ENCODE data around the gene CEP170B. TPM values are rescaled to one million over a fixed set of nuclear protein-coding genes. Genes with fewer than 3 reads are reported as not detected.
"Not testable (repeated sequence)": the region's sequence is repeated elsewhere in the genome, so short reads cannot be mapped to it uniquely, and the experiment has no call there.

The CEP170B gene
- total RNA-seq, 1 donor from 2014 or later, result 10.2 TPM

DNA sequence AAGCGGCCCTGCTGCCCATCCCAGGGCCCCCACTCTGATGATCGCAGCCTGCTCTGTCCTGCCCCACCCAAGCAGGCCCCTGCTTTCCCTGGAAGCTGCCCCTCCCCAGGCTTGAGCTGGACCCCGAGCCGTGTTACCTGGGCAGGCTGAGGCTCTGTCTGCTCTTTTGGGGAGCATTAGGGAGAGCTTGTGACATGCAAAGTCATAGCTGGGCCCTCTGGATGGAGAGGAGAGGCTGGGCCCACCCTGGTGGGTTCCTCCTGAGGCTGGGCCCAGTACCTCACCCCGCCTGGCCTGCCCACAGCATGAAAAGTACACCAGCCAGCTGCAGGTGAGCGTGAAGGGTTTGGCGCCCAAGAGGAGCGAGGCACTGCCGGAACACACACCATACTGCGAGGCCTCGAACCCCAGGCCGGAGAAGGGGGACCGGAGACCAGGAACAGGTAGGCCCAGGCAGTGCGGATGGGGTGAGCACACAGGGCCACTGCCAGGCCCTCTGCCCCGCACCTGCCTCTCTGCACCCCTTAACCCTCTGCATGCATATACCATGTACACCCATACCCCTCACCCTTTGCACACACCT is 15.0 kb downstream of the CEP170B start:
- no peak for DNase-seq

DNA sequence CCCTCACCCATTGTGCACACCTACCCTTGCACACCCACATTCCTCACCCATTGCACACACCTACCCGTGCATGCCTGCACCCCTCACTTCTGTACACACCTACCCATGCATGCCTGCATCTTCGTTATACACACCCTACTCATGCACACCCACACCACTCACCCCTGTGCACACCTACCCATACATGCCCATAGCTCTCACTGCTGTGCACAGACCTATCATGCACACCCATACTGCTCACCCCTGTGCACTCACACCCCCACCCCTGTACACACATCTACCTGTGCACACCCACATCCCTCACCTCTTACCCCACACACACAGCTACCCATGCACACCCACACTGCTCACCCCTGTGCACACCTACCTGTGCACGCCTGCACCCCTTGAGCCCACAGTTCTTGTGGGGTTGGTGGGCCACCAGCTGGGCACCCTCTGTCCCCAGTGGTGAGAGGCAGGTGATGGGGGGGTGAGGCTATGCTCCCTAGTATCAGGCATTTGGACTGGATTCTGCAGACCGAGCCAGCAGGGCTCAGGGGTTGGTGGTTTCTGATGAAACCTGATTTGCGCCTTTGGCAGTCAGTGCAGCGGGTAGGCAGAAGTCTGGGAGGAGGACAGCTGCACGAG is 15.6 kb downstream of the CEP170B start:
- DNase-seq, result no peak

DNA sequence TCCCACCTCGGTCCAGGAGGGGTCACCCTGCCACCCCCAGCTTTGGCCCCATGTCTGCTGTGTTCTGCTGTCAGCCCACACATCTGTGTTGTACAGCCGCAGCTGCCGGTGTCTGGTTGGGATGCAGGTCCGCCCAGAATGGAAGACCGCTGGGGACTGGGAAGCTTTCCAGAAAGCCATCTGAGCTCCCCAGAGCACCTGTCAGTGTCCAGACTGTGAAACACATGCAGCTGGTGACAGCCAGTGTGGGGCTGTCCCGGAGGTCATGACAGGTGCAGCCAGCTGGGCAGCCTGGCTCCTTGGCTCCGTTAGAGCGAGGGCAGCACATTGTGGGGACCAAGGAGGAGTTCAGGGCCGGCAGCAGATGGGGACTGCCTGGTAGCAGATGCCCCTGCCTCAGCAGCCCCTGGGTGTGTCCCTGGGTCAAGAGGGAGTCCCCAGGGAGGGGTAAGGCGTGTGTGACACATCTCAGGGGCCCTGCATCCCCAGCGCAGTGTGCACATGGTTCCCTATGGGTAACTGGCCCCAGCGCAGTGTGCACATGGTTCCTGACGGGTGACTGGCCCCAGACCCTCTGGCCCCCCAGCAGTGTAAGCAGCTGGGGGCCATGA is 16.4 kb downstream of the CEP170B start:
- DNase-seq, result no peak

DNA sequence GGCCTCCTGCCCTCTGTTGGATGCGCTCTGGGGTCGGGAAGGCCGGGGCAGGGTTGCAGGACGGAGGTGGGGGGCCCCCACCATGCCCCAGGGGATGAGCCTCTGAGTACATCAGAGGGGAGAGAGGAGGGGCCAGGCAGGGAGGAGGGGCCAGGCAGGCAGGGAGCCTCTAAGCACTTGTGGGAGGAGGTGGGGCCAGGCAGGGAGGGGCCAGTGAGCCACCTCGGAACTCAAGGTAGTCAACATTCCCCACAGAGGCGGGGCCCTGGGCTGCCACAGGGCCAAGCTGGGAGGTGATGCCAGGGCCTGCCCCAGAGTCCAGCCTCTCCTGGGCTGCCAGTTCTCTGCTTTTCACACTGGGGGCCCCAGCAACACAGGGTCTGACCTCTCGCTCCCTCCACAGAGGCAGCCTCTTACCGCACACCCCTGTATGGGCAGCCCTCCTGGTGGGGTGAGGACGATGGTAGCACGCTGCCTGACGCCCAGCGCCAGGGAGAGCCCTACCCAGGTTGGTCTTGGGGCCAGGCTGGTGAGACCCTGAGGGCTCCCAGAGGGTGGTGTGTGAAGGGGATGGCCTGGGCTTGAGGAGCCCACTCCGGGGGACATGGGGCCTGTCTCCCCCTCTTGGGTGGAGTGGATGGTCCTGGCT is 17.4 kb downstream of the CEP170B start:
- DNase-seq, result no peak

DNA sequence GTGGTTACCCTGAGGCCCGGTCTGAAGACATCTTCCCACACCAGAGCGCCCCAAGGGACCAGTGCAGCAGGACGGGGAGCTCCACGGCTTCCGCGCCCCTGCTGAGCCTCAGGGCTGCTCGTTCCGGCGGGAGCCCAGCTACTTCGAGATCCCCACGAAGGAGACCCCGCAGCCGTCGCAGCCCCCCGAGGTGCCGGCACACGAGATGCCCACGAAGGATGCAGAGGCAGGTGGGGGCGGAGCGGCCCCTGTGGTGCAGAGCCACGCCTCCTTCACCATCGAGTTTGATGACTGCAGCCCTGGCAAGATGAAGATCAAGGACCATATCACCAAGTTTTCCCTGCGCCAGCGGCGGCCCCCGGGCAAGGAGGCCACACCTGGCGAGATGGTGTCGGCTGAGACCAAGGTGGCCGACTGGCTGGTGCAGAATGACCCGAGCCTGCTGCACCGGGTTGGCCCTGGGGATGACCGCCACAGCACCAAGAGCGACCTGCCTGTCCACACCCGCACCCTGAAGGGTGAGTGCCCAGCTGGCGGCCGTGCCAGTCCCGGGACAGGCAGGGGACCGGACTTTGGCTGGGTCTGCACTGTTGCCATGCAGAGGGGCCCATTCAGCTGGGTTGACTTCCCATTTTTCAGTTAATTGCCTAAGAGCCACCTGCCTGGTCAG is 18.1 kb downstream of the CEP170B start:
- DNase-seq, result no peak

DNA sequence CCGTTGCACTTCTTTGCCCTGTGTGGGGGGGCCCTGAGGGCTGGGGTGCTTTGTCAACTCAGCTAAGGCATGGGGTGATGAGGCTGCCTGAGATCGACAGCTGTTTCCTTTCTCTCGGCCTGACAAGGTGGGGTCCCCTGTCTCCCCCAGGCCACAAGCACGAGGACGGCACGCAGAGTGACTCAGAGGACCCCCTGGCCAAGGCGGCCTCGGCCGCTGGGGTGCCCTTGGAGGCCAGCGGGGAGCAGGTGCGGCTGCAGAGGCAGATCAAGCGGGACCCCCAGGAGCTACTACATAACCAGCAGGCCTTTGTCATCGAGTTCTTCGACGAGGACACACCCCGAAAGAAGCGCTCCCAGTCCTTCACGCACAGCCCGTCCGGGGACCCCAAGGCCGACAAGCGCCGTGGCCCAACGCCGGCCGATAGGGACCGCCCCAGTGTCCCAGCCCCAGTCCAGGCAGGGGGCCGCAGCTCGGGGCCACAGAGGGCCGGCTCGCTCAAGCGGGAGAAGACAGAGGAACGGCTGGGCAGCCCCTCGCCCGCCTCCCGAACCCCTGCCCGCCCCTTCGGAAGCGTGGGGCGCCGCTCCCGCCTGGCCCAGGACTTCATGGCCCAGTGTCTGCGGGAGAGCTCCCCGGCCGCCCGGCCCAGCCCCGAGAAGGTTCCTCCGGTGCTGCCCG is 18.8 kb downstream of the CEP170B start:
- DNase-seq, result no peak

DNA sequence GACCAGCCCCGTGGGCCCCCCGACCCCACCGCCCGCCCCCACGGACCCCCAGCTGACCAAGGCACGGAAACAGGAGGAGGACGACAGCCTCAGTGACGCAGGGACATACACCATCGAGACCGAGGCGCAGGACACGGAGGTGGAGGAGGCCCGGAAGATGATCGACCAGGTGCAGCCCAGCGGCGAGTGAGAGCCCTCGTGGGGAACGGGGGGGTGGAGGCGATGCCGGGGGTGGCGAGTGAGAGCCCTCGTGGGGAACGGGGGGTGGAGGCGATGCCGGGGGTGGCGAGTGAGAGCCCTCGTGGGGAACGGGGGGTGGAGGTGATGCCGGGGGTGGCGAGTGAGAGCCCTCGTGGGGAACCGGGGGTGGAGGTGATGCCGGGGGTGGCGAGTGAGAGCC is 19.3 kb downstream of the CEP170B start:
- DNase-seq, result not testable (repeated sequence)

DNA sequence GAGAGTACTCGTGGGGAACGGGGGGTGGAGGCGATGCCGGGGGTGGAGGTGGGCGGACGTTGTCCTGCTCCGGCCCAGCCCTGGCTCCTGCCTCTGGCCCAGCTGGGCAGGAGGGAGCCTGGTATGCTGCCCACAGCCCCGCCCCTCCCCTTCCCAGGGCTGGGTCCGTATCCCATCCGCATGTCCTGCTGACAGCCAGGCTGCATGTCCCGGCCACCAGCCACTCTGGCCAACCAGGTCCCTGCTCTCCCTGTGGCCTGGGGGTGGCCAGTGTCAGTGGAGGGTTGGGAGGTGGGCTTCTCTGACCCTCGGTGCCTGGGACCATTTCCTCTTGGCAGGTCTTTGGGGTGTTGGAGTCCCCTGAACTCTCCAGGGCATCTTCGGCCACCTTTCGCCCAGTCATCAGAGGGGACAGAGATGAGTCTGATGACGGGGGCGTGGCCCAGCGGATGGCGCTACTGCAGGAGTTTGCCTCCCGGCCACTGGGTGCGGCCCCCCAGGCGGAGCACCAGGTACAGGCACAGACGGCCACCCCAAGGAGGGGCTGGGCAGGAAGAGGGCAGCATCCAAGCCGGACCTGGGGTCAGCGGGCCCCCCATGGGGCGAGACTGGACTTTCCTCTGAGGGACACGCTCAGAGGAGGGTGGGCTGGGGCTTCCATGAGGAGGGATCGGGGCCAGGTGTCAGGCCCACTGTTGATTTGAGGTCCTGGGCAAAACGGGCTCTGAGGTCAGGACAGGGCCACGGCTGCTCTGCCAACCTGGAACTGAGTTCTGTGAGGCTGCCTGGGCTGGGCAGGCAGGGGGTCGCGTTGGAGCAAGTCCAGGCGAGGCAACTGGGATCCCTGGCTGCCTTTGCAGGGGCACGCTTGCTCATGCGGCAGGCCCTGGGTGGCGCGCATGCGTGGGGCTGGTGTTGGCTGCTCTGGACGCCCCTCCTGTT is 20.2 kb downstream of the CEP170B start:
- no peak for DNase-seq

DNA sequence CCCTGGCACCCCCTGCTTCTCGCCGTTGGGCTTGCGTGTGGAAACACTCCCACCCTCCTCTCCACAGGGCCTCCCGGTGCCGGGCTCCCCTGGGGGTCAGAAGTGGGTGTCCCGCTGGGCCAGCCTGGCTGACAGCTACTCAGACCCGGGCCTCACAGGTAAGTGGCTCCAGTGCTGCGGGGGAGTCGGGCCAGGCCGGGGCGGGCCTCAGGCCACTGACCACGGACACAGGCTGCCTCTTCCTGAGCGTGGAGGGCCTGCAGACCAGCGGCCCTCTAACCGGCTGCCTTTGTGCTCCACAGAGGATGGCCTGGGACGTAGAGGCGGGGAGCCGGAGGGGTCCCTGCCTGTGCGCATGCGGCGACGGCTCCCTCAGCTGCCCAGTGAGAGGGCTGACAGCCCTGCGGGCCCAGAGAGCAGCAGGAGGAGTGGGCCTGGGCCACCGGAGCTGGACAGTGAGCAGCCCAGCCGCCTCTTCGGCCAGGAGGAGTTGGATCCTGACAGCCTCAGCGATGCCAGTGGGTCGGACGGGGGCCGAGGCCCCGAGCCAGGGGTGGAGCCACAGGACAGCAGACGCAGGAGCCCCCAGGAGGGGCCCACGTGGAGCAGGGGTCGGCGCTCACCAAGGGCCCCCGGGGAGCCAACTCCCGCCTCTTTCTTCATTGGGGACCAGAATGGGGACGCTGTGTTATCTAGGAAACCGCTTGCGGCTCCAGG is 21.1 kb downstream of the CEP170B start:
- DNase-seq, result no peak

DNA sequence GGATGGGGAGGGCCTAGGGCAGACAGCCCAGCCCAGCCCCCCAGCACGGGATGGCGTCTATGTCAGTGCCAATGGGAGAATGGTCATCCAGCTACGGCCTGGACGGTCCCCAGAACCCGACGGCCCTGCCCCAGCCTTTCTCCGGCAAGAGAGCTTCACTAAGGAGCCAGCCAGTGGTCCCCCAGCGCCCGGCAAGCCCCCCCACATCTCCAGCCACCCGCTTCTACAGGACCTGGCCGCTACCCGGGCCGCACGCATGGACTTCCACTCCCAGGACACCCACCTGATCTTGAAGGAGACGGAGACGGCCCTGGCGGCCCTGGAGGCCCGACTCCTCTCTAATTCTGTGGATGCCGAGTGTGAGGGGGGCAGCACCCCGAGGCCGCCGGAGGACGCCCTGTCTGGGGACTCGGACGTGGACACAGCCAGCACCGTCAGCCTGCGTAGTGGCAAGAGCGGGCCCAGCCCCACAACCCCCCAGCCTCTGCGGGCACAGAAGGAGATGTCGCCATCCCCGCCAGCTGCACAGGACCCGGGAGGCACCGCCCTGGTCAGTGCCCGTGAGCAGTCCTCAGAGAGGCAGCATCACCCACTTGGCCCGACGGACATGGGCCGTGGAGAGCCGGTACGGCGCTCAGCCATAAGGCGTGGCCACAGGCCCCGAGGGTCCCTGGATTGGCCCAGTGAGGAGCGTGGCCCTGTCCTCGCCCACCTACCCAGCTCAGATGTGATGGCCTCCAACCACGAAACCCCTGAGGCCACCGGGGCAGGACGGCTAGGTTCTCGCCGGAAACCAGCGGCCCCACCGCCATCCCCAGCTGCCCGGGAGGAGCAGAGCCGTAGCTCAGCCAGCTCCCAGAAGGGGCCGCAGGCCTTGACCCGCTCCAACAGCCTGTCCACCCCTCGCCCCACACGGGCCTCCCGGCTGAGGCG is 21.9 kb downstream of the CEP170B start:
- no peak for DNase-seq

DNA sequence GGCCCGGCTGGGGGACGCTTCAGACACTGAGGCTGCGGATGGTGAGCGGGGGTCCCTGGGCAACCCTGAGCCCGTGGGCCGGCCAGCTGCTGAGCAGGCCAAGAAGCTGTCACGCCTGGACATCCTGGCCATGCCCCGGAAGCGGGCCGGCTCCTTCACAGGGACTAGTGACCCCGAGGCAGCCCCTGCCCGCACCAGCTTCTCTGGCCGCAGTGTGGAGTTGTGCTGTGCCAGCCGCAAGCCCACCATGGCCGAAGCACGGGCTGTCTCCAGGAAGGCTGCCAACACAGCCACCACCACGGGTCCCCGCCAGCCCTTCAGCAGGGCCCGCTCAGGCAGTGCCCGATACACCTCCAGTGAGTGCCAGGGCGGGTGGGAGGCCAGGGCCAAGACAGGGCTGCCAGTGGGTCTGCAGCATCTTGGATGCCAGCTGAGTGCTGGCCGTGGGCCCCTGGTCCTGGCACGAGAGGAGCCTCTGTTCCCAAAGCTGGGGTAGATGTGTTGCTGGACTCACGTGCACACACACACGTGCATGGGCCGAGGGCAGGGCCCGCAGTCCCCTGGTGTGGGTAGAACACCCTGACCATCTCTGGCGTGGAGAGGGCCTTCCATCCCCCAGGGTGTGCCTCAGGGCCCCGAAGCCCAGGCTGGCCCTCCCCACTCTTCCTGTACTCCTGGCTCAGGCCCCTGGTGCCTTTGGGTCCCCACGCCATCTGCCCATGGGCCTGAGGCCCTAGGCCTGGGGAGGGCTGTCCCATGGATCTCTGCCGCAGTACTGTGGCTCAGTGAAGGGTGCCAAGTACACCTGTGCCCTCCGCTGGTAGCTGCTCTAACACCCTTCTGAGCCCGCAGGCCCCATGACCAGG is 22.8 kb downstream of the CEP170B start:
- DNase-seq, result no peak

DNA sequence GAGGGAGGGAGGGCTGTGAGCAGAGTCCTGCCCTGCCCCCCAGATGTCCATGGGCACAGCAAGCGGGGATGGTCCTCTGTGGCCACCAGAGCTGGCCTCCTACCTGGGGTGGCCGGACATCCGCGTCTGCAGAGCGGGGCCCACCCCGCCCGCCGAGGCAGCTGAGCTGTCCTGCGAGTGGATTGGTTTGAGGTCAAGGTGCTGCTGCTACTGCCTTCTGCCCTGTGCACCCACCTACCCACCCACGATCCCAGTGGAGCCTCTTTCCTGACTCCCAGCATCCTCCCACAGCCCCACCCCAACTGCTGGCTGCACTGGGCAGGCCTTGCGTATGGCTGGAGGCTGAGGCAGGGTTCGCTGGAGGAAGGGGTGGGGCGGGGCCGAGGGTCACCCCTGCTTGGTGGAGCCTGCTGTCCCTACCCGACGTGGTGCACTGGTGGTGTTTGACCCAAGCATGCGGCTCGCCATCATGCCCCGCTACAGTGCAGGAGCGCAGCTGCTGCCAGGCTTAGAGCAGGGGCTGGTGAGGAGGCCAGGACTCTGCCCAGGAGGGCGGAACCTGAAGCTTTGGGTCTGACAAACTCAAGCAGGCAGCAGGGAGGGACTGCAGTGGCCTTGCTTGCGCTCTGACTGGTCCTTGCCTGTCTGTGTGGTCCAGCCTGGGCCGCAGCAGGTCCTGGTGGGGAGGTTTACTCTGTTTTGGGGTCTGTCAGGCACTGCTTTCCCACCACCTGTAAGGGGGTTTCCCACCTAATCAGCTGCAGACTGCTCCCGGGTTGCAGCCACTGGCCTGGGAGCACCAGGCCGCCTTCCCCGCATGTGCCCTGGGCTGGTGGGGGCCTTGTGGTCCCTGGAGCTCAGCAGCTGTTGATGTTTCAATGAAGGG is 23.7 kb downstream of the CEP170B start:
- DNase-seq, result no peak

DNA sequence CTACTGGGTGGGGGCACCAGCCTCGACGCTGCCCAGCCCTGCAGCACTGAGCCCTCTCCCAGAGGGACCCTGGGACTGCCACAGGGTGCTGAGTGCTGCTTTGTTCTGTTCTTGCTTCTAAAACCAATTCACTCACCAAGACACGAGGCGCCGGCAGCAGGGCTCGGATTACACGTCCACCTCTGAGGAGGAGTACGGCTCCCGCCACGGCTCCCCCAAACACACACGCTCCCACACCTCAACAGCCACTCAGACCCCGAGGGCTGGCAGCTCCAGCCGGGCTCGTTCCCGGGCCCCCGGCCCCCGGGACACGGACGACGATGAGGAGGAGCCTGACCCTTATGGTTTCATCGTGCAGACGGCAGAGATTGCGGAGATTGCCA is 24.3 kb downstream of the CEP170B start:
- DNase-seq, result no peak

DNA sequence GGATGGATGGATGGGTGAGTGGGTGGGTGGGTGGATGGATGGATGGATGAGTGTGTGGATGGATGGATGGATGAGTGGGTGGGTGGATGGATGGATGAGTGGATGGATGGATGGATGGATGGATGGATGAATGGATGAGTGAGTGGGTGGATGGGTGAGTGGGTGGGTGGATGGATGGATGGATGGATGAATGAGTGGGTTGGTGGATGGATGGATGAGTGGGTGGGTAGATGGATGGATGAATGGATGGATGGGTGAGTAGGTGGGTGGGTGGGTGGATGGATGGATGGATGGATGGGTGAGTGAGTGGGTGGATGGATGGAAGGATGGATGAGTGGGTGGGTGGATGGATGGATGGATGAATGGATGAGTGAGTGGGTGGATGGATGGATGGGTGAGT is 25.2 kb downstream of the CEP170B start:
- DNase-seq, result not testable (repeated sequence)

DNA sequence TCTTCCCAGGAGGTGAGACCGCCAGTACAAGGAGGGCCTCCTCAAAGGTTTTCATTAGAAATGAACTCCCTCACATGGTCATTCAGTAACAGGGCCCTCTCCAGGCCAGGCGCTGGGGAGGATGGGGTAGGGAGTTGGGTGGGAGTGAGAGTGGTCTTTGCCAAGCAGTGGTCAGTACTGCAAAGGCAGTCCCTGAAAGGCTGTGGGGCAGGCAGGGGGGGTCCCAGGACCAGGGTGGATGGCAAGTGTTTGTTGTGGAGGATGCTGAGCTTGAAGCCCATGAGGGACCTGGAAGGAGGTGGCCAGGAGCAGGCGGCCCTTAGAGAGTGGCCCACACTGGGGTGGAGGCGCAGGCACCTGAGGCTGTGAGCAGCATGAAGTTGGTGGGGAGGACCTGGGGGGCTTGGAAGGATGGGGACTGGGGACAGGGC is 26.1 kb downstream of the CEP170B start:
- DNase-seq, result no peak

DNA sequence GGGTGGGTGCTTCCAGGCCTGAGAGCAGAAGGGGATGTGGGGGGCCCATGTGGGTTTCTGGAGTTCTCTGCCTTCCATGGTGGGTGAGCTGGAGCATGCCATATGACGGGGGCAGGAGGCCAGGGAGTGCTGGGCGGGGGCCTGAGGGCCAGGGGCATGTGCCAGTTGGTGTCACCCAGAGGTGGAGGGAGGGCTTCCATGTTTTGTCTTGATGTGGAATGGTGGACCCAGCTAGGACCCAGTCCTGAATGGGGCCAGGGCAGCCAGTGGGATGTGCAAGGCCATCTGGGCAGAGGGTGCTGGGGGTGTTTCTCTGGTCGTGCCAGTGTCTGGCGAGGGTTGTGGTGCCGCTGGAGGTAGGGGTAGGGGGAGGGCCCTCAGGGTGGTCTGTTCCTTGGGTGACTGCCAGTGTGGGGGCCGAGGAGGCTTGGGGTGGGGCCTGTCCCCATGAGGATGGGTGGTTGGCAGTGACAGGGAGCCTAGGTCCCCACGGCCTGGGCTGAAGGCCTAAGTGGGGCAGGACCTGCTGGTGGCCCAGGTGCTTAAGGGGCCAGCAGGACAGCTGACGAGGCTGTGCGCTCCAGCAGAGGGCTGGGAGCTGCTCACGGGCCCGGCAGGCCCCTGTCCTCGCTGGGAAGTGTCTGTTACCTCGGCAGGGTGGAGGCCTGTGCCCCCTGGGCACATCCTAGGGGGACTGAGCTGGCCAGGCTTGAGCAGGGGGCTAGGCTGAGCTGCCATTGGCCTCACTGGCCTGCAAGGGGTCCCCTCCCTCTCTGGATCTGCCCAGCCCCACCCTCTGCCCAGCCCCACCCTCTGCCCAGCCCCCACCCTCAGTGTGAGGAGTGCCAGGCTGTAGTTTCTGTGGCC is 26.8 kb downstream of the CEP170B start:
- DNase-seq, result no peak

Data from skin of body (tissue), 2 donors.